WTC11 (cell line): Measurements from ENCODE around the gene HGS. TPM values are rescaled to one million over a fixed set of nuclear protein-coding genes. Genes with fewer than 3 reads are reported as not detected.
A peak's percentile ranks its signal among the peaks of the same experiment; 100 is the strongest.

Experiments used
- CBFB ChIP-seq: sonication (generic); formaldehyde crosslinking; IDR thresholded peaks from 2 replicates; pipeline ENCODE4 v1.8.1; 2022; ENCODE audit warnings: mild to moderate bottlenecking, low read depth, missing genetic modification reagents
- CREM ChIP-seq: sonication (generic); formaldehyde crosslinking; IDR thresholded peaks from 2 replicates; pipeline ENCODE4 v1.8.1; 2022; ENCODE audit warnings: mild to moderate bottlenecking, missing genetic modification reagents, moderate library complexity
- ELF4 ChIP-seq: sonication (generic); formaldehyde crosslinking; IDR thresholded peaks from 2 replicates; pipeline ENCODE4 v1.8.1; 2022; ENCODE audit warnings: low read depth, mild to moderate bottlenecking, moderate library complexity, missing genetic modification reagents
- GABPB1 ChIP-seq: sonication (generic); formaldehyde crosslinking; IDR thresholded peaks from 2 replicates; pipeline ENCODE4 v1.8.1; 2023; ENCODE audit warnings: mild to moderate bottlenecking, missing genetic modification reagents
- HMGA2 ChIP-seq: fragments of 250-450 bp; sonication (Bioruptor Pico); IDR thresholded peaks from 2 replicates; pipeline ENCODE4 v1.4.0; 2021; ENCODE audit warnings: mild to moderate bottlenecking, moderate library complexity
- JAZF1 ChIP-seq: fragments of 250-450 bp; sonication (Bioruptor Pico); IDR thresholded peaks from 2 replicates; pipeline ENCODE4 v1.9.0; 2021; ENCODE audit warnings: moderate library complexity, mild to moderate bottlenecking, inconsistent platforms
- MYBL2 ChIP-seq: sonication (generic); formaldehyde crosslinking; IDR thresholded peaks from 2 replicates; pipeline ENCODE4 v1.8.1; 2023; ENCODE audit warnings: mild to moderate bottlenecking, moderate library complexity, missing genetic modification reagents
- NFE2L1 ChIP-seq: sonication (generic); formaldehyde crosslinking; IDR thresholded peaks from 2 replicates; pipeline ENCODE4 v1.8.1; 2023; ENCODE audit warnings: missing genetic modification reagents
- NR3C1 ChIP-seq: sonication (generic); formaldehyde crosslinking; conservative IDR thresholded peaks from 2 replicates; pipeline ENCODE4 v1.8.1; 2023; ENCODE audit warnings: low read depth, mild to moderate bottlenecking, missing genetic modification reagents
- OVOL2 ChIP-seq: fragments of 250-450 bp; sonication (Bioruptor Pico); IDR thresholded peaks from 2 replicates; pipeline ENCODE4 v1.9.0; 2021; ENCODE audit warnings: mild to moderate bottlenecking, borderline replicate concordance
- TP53 ChIP-seq: sonication (generic); formaldehyde crosslinking; IDR thresholded peaks from 2 replicates; pipeline ENCODE4 v1.8.1; 2023; ENCODE audit warnings: mild to moderate bottlenecking, missing genetic modification reagents
- ZNF219 ChIP-seq: sonication (generic); formaldehyde crosslinking; IDR thresholded peaks from 2 replicates; pipeline ENCODE4 v1.8.0; 2023; ENCODE audit warnings: missing genetic modification reagents, mild to moderate bottlenecking, borderline replicate concordance
- ZNF423 ChIP-seq: fragments of 250-450 bp; sonication (Bioruptor Pico); IDR thresholded peaks from 2 replicates; pipeline ENCODE4 v2.1.2; 2022; ENCODE audit warnings: mild to moderate bottlenecking, moderate library complexity
- ZNF671 ChIP-seq: fragments of 250-450 bp; sonication (Bioruptor Pico); IDR thresholded peaks from 2 replicates; pipeline ENCODE4 v1.8.0; 2021; ENCODE audit warnings: mild to moderate bottlenecking
- total RNA-seq: library from RNA; stranded (reverse); gene quantifications from 3 replicates; pipeline ENCODE4 v1.2.3, GENCODE V29; 2021
- TF ChIP-seq, protein P1 (sequence below): sonication (generic); formaldehyde crosslinking; IDR thresholded peaks from 2 replicates; pipeline ENCODE4 v1.8.1; 2023; ENCODE audit warnings: mild to moderate bottlenecking, missing genetic modification reagents, borderline replicate concordance
- TF ChIP-seq, protein P2 (sequence below): fragments of 250-450 bp; sonication (Bioruptor Pico); IDR thresholded peaks from 2 replicates; pipeline ENCODE4 v1.9.0; 2021; ENCODE audit warnings: mild to moderate bottlenecking
- TF ChIP-seq, protein P3 (sequence below): sonication (generic); formaldehyde crosslinking; IDR thresholded peaks from 2 replicates; pipeline ENCODE4 v1.8.1; 2022; ENCODE audit warnings: mild to moderate bottlenecking, moderate library complexity, missing genetic modification reagents
- TF ChIP-seq, protein P4 (sequence below): sonication (generic); formaldehyde crosslinking; IDR thresholded peaks from 2 replicates; pipeline ENCODE4 v1.8.1; 2022; ENCODE audit warnings: low read depth, mild to moderate bottlenecking, moderate library complexity, missing genetic modification reagents, borderline replicate concordance
- TF ChIP-seq, protein P5 (sequence below): sonication (generic); formaldehyde crosslinking; IDR thresholded peaks from 2 replicates; pipeline ENCODE4 v1.8.1; 2023; ENCODE audit warnings: mild to moderate bottlenecking, missing genetic modification reagents
- TF ChIP-seq, protein P6 (sequence below): sonication (generic); formaldehyde crosslinking; IDR thresholded peaks from 2 replicates; pipeline ENCODE4 v1.8.0; 2023; ENCODE audit warnings: missing genetic modification reagents
- TF ChIP-seq, protein P7 (sequence below): sonication (generic); formaldehyde crosslinking; IDR thresholded peaks from 2 replicates; pipeline ENCODE4 v1.8.1; 2022; ENCODE audit warnings: low read depth, missing genetic modification reagents, borderline replicate concordance

The HGS gene
- total RNA-seq, 1 experiment from 2014 or later = 113 TPM

DNA sequence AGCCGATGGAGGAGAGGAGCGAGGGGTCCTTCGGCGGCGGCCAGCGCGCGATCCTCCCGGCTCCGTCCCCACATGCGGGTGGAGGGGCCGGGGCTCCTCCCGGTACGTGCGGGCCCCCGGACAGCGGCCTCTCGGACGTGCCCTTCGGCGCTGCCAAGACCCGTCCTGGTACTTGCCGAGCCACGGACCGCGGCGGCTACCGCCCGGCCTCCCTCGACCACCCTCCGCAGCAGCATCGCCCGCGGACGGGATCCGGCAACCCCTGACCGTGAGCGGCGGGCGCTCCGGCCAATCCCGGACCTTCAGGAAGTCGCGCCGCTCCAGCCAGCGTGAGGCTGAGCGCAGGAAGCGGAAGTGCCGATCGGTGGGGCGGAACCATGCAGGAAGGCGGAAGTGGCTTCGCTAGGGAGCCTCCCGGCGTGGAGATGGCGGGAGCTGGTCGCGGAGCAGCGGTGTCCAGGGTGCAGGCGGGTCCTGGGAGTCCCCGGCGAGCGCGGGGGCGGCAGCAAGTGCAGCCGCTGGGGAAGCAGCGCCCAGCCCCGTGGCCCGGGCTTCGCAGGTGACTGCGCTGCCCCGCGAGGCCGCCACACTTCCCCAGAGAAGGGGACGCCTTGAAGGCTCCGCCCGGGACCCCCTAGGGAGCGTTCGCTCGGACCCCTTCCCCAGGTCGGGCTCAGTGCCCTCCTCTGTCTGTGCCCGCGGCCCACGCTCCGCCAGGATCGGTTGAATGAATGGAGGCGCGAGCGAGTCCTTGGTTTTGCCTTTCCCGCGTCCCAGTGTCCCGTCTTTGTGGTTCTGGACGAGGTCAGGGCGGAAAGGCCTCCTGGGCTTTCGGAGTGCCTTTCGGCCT is 17.2 kb upstream of the HGS start, which contains the start of the genes CCDC137 and OXLD1 (continued):
- TF ChIP-seq, protein P1, sequence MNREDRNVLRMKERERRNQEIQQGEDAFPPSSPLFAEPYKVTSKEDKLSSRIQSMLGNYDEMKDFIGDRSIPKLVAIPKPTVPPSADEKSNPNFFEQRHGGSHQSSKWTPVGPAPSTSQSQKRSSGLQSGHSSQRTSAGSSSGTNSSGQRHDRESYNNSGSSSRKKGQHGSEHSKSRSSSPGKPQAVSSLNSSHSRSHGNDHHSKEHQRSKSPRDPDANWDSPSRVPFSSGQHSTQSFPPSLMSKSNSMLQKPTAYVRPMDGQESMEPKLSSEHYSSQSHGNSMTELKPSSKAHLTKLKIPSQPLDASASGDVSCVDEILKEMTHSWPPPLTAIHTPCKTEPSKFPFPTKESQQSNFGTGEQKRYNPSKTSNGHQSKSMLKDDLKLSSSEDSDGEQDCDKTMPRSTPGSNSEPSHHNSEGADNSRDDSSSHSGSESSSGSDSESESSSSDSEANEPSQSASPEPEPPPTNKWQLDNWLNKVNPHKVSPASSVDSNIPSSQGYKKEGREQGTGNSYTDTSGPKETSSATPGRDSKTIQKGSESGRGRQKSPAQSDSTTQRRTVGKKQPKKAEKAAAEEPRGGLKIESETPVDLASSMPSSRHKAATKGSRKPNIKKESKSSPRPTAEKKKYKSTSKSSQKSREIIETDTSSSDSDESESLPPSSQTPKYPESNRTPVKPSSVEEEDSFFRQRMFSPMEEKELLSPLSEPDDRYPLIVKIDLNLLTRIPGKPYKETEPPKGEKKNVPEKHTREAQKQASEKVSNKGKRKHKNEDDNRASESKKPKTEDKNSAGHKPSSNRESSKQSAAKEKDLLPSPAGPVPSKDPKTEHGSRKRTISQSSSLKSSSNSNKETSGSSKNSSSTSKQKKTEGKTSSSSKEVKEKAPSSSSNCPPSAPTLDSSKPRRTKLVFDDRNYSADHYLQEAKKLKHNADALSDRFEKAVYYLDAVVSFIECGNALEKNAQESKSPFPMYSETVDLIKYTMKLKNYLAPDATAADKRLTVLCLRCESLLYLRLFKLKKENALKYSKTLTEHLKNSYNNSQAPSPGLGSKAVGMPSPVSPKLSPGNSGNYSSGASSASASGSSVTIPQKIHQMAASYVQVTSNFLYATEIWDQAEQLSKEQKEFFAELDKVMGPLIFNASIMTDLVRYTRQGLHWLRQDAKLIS (CRISPR knock-in tag) = no peak
- TF ChIP-seq, protein P2, sequence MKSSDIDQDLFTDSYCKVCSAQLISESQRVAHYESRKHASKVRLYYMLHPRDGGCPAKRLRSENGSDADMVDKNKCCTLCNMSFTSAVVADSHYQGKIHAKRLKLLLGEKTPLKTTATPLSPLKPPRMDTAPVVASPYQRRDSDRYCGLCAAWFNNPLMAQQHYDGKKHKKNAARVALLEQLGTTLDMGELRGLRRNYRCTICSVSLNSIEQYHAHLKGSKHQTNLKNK (CRISPR knock-in tag) = no peak
- TF ChIP-seq JAZF1 (CRISPR knock-in tag) (no peak), NR3C1 (CRISPR knock-in tag) (no peak), MYBL2 (CRISPR knock-in tag) (peak; percentile 88; the same call in 1 of the 2 replicates), CBFB (CRISPR knock-in tag) (no peak), ELF4 (CRISPR knock-in tag) (no peak), ZNF423 (CRISPR knock-in tag) (no peak), TP53 (CRISPR knock-in tag) (no peak; the same call in 1 of the 2 replicates), CREM (CRISPR knock-in tag) (no peak; the same call in 1 of the 2 replicates), GABPB1 (peak; percentile 91), OVOL2 (CRISPR knock-in tag) (no peak), NFE2L1 (CRISPR knock-in tag) (peak; percentile 85; the same call in 1 of the 2 replicates), ZNF219 (CRISPR knock-in tag) (no peak; the same call in 1 of the 2 replicates), ZNF671 (CRISPR knock-in tag) (no peak), HMGA2 (no peak)
- TF ChIP-seq, protein P3, sequence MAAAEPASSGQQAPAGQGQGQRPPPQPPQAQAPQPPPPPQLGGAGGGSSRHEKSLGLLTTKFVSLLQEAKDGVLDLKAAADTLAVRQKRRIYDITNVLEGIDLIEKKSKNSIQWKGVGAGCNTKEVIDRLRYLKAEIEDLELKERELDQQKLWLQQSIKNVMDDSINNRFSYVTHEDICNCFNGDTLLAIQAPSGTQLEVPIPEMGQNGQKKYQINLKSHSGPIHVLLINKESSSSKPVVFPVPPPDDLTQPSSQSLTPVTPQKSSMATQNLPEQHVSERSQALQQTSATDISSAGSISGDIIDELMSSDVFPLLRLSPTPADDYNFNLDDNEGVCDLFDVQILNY = no peak; the same call in 1 of the 2 replicates
- TF ChIP-seq, protein P4, sequence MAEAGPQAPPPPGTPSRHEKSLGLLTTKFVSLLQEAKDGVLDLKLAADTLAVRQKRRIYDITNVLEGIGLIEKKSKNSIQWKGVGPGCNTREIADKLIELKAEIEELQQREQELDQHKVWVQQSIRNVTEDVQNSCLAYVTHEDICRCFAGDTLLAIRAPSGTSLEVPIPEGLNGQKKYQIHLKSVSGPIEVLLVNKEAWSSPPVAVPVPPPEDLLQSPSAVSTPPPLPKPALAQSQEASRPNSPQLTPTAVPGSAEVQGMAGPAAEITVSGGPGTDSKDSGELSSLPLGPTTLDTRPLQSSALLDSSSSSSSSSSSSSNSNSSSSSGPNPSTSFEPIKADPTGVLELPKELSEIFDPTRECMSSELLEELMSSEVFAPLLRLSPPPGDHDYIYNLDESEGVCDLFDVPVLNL = peak; percentile 82
- TF ChIP-seq, protein P5, sequence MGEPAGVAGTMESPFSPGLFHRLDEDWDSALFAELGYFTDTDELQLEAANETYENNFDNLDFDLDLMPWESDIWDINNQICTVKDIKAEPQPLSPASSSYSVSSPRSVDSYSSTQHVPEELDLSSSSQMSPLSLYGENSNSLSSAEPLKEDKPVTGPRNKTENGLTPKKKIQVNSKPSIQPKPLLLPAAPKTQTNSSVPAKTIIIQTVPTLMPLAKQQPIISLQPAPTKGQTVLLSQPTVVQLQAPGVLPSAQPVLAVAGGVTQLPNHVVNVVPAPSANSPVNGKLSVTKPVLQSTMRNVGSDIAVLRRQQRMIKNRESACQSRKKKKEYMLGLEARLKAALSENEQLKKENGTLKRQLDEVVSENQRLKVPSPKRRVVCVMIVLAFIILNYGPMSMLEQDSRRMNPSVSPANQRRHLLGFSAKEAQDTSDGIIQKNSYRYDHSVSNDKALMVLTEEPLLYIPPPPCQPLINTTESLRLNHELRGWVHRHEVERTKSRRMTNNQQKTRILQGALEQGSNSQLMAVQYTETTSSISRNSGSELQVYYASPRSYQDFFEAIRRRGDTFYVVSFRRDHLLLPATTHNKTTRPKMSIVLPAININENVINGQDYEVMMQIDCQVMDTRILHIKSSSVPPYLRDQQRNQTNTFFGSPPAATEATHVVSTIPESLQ (CRISPR knock-in tag) = no peak
- TF ChIP-seq, protein P6, sequence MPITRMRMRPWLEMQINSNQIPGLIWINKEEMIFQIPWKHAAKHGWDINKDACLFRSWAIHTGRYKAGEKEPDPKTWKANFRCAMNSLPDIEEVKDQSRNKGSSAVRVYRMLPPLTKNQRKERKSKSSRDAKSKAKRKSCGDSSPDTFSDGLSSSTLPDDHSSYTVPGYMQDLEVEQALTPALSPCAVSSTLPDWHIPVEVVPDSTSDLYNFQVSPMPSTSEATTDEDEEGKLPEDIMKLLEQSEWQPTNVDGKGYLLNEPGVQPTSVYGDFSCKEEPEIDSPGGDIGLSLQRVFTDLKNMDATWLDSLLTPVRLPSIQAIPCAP (CRISPR knock-in tag) = peak; percentile 40; the same call in 1 of the 2 replicates
- TF ChIP-seq, protein P7, sequence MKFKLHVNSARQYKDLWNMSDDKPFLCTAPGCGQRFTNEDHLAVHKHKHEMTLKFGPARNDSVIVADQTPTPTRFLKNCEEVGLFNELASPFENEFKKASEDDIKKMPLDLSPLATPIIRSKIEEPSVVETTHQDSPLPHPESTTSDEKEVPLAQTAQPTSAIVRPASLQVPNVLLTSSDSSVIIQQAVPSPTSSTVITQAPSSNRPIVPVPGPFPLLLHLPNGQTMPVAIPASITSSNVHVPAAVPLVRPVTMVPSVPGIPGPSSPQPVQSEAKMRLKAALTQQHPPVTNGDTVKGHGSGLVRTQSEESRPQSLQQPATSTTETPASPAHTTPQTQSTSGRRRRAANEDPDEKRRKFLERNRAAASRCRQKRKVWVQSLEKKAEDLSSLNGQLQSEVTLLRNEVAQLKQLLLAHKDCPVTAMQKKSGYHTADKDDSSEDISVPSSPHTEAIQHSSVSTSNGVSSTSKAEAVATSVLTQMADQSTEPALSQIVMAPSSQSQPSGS (CRISPR knock-in tag) = no peak
